ENCODE data around the gene TRPM4.

DNA sequence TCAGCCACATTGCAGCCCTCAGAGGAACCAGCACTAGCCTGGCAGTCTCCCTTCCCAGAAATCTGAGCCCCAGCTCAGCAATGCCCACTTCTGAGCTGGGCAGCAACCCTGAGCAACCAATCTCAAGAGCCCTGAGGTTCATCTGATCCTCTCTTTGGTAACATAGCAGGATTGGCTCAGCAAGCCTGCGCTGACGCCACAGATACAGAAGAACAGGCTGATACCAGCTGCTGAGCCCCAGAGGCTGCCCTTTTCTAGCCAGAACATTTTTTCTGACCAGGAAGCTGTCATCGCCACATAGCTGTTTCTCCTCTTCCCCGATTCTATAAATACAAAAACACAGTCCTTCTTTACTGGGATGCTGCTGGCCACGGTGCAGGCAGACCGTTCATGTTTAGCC is 59.8 kb downstream of the TRPM4 start:
- TF ChIP-seq POLR2AphosphoS5 (IDR thresholded peaks at IDR 0.05; ENCODE audit: low read depth, low read length) (no peak), PHF8 (conservative IDR thresholded peaks at IDR 0.05; ENCODE audit: low read depth, low read length) (no peak), EP300 (IDR thresholded peaks at IDR 0.05; ENCODE audit: borderline replicate concordance in 1 of 2, low read depth in 2 of 2, low read length in 2 of 2) (no peak)
- TF ChIP-seq, protein P1, sequence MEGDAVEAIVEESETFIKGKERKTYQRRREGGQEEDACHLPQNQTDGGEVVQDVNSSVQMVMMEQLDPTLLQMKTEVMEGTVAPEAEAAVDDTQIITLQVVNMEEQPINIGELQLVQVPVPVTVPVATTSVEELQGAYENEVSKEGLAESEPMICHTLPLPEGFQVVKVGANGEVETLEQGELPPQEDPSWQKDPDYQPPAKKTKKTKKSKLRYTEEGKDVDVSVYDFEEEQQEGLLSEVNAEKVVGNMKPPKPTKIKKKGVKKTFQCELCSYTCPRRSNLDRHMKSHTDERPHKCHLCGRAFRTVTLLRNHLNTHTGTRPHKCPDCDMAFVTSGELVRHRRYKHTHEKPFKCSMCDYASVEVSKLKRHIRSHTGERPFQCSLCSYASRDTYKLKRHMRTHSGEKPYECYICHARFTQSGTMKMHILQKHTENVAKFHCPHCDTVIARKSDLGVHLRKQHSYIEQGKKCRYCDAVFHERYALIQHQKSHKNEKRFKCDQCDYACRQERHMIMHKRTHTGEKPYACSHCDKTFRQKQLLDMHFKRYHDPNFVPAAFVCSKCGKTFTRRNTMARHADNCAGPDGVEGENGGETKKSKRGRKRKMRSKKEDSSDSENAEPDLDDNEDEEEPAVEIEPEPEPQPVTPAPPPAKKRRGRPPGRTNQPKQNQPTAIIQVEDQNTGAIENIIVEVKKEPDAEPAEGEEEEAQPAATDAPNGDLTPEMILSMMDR (IDR thresholded peaks at IDR 0.05; ENCODE audit: control extremely low read depth in 1 of 3, insufficient read depth in 1 of 3, low read depth in 1 of 3, low read length in 3 of 3) = no peak
- TF ChIP-seq, protein P2, sequence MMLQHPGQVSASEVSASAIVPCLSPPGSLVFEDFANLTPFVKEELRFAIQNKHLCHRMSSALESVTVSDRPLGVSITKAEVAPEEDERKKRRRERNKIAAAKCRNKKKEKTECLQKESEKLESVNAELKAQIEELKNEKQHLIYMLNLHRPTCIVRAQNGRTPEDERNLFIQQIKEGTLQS (IDR thresholded peaks at IDR 0.05; ENCODE audit: insufficient read depth, low read depth, low read length) = no peak
